SK-N-SH (cell line): ENCODE measurements around the gene SLC35A1. TPM values are rescaled to one million over a fixed set of nuclear protein-coding genes. Genes with fewer than 3 reads are reported as not detected.

ENCODE experiments used
- CTCF ChIA-PET: fragments of 300-600, 350-600 bp; formaldehyde crosslinking; extraction: SDS; loops from one replicate; lab custom pipeline; 2021; lab: Yijun Ruan, JAX
- POLR2A ChIA-PET: fragments of 350-600 bp; sonication (Branson Sonifier 250); formaldehyde crosslinking; extraction: SDS; loops from one replicate; lab custom pipeline; 2020; ENCODE audit warnings: antibody characterized with exemption, inconsistent platforms; lab: Yijun Ruan, JAX
- DNase-seq: peaks from one replicate; pipeline ENCODE4 v3.0.0; 2012
- H2AFZ ChIP-seq: fragments of 200-600 bp; sonication (generic); 2 replicates; pipeline ENCODE4 v1.8.1; 2016; ENCODE audit warnings: antibody characterized with exemption, mild to moderate bottlenecking, low read depth
- H3F3A ChIP-seq: fragments of 200-600 bp; sonication (generic); replicated peaks from 2 replicates; pipeline ENCODE3; 2016; ENCODE audit warnings: antibody characterized with exemption, mild to moderate bottlenecking; ENCODE audit not compliant: insufficient read depth
- H3K27ac ChIP-seq, 2 experiments: fragments of 200-500 bp in 1 of 2; fragments of 200-600 bp in 1 of 2; sonication (Bioruptor generic) in 1 of 2; sonication (generic), shearing (Covaris generic) in 1 of 2; 2 replicates each; pipeline versions ENCODE4 v1.5.1 to v1.6.1; 2014 to 2016; ENCODE audit warnings: low read depth in 2 of 2, inconsistent platforms in 1 of 2, low read length in 1 of 2, mild to moderate bottlenecking in 1 of 2, mixed read lengths in 1 of 2
- H3K27me3 ChIP-seq: fragments of 200-600 bp; sonication (generic), shearing (Covaris generic); 2 replicates; pipeline ENCODE4 v1.6.1; 2016; ENCODE audit warnings: mixed run types; ENCODE audit not compliant: insufficient read depth
- H3K36me3 ChIP-seq, 2 experiments: fragments of 200-500 bp in 1 of 2; fragments of 200-600 bp in 1 of 2; sonication (Bioruptor generic) in 1 of 2; sonication (generic) in 1 of 2; replicated peaks in 1 of 2; 2 replicates each; pipeline versions ENCODE3 to v1.5.1; 2014 to 2016; ENCODE audit warnings: low read length in 1 of 2, mild to moderate bottlenecking in 1 of 2; ENCODE audit not compliant: insufficient read depth in 2 of 2, control insufficient read depth in 1 of 2
- H3K4me1 ChIP-seq, 2 experiments: fragments of 200-500 bp in 1 of 2; fragments of 200-600 bp in 1 of 2; sonication (Bioruptor generic) in 1 of 2; sonication (generic), shearing (Covaris generic) in 1 of 2; 2 replicates each; pipeline versions ENCODE4 v1.5.1 to v1.6.1; 2014 to 2016; ENCODE audit warnings: low read depth in 1 of 2, low read length in 1 of 2, mixed run types in 1 of 2; ENCODE audit not compliant: insufficient read depth in 2 of 2, control insufficient read depth in 1 of 2
- H3K4me2 ChIP-seq: fragments of 200-600 bp; sonication (generic), shearing (Covaris generic); 2 replicates; pipeline ENCODE4 v1.6.1; 2017; ENCODE audit warnings: mixed run types
- H3K4me3 ChIP-seq, 2 experiments: fragments of 200-500 bp in 1 of 2; fragments of 200-600 bp in 1 of 2; sonication (Bioruptor generic) in 1 of 2; sonication (generic), shearing (Covaris generic) in 1 of 2; 2 replicates each; pipeline versions ENCODE4 v1.5.1 to v1.8.1; 2014 to 2016; ENCODE audit warnings: low read depth in 2 of 2, inconsistent platforms in 1 of 2, low read length in 1 of 2, mild to moderate bottlenecking in 1 of 2, mixed read lengths in 1 of 2, moderate library complexity in 1 of 2
- H3K79me2 ChIP-seq: fragments of 200-600 bp; sonication (generic); 2 replicates; pipeline ENCODE4 v1.8.1; 2017; ENCODE audit warnings: mild to moderate bottlenecking; ENCODE audit not compliant: insufficient read depth
- H3K9ac ChIP-seq: fragments of 200-600 bp; sonication (generic); 2 replicates; pipeline ENCODE4 v1.6.1; 2017; ENCODE audit warnings: mixed run types
- H3K9me2 ChIP-seq: fragments of 200-600 bp; sonication (generic); 2 replicates; pipeline ENCODE4 v1.6.1; 2017; ENCODE audit warnings: mixed run types
- H3K9me3 ChIP-seq: fragments of 200-600 bp; sonication (generic); 2 replicates; pipeline ENCODE4 v1.6.1; 2017; ENCODE audit warnings: mixed run types, mild to moderate bottlenecking, moderate library complexity
- H4K20me1 ChIP-seq: fragments of 200-600 bp; sonication (generic); 2 replicates; pipeline ENCODE4 v1.6.1; 2017; ENCODE audit warnings: mild to moderate bottlenecking, mixed run types; ENCODE audit not compliant: insufficient read depth
- CTCF ChIP-seq: fragments of 200-600 bp; sonication (generic); IDR thresholded peaks from 2 replicates; pipeline ENCODE4 v1.6.1; 2017; ENCODE audit warnings: antibody characterized with exemption, mild to moderate bottlenecking, moderate library complexity
- EP300 ChIP-seq, 2 experiments: IDR thresholded peaks; 2 replicates each; pipeline versions ENCODE4 v1.4.0 to v1.6.1; 2012; ENCODE audit warnings: borderline replicate concordance in 1 of 2, low read depth in 1 of 2, low read length in 1 of 2
- EZH2phosphoT487 ChIP-seq: fragments of 200-600 bp; sonication (generic); IDR thresholded peaks from 2 replicates; pipeline ENCODE4 v1.6.1; 2017; ENCODE audit warnings: low read depth, mixed run types, mild to moderate bottlenecking, antibody characterized with exemption, moderate library complexity, borderline replicate concordance
- FOXJ3 ChIP-seq: sonication (generic); formaldehyde crosslinking; IDR thresholded peaks from 2 replicates; pipeline ENCODE4 v1.5.1; 2020; ENCODE audit warnings: mild to moderate bottlenecking, missing genetic modification reagents
- GATA2 ChIP-seq: sonication (generic); formaldehyde crosslinking; IDR thresholded peaks from 2 replicates; pipeline ENCODE4 v1.5.0; 2020; ENCODE audit warnings: mild to moderate bottlenecking, missing genetic modification reagents
- IRF3 ChIP-seq: fragments of 150-350 bp; IDR thresholded peaks from 2 replicates; pipeline ENCODE4 v1.6.1; 2016; ENCODE audit warnings: mild to moderate bottlenecking, low read depth, low read length
- JUND ChIP-seq: IDR thresholded peaks from 2 replicates; pipeline ENCODE4 v1.4.0; 2012
- MEF2A ChIP-seq: IDR thresholded peaks from 2 replicates; pipeline ENCODE4 v1.4.0; 2012; ENCODE audit warnings: low read depth, borderline replicate concordance
- MXI1 ChIP-seq: IDR thresholded peaks from 2 replicates; pipeline ENCODE4 v1.6.1; 2012; ENCODE audit warnings: mild to moderate bottlenecking, low read depth, low read length, improper control_type of control experiment
- NFIC ChIP-seq: IDR thresholded peaks from 2 replicates; pipeline ENCODE4 v1.4.0; 2012; ENCODE audit warnings: borderline replicate concordance
- TAF1 ChIP-seq: IDR thresholded peaks from 2 replicates; pipeline ENCODE4 v1.6.1; 2012; ENCODE audit warnings: low read depth, mild to moderate bottlenecking, low read length, moderate library complexity, borderline replicate concordance
- USF1 ChIP-seq: IDR thresholded peaks from 2 replicates; pipeline ENCODE4 v1.4.0; 2012; ENCODE audit warnings: low read depth, borderline replicate concordance
- ZBTB33 ChIP-seq: IDR thresholded peaks from 2 replicates; pipeline ENCODE4 v1.4.0; 2012; ENCODE audit warnings: low read depth, borderline replicate concordance
- WGBS: methylation state at CpG from one replicate; pipeline ENCODE4 v1.1.6; 2017; ENCODE audit warnings: low lambda C conversion rate; 5-methylcytosine and 5-hydroxymethylcytosine counted together
- polyA plus RNA-seq, 3 experiments: library from polyadenylated mRNA; depleted of rRNA; stranded (reverse); fragments of >200 nt; gene quantifications; 2 replicates each; pipeline ENCODE4 v1.2.3, GENCODE V29; 2012
- small RNA-seq, 7 experiments: library from RNA; depleted of rRNA; stranded (forward); fragments of <200 nt; gene quantifications; one replicate each; pipeline ENCODE3, GENCODE V24; 2012

The SLC35A1 gene
- polyA plus RNA-seq, 1 of the 3 experiments (the other 2 are of a cell fraction), result 9.2 TPM

- H3K4me1 ChIP-seq, result no peaks in the 10 kb centered on the region
- H3F3A ChIP-seq, result no peaks in the 10 kb centered on the region
- H3K9me3 ChIP-seq, result no peaks in the 10 kb centered on the region
- no peaks in the 10 kb centered on the region for H3K9me2 ChIP-seq
- no peak overlapping the region for H2AFZ ChIP-seq
- ChIA-PET CTCF (interaction anchor here (0.6 kb wide), 1 partner anchor 45 kb away, joined by 3 read pairs; no protein-coding TSS in a partner anchor), POLR2A (no interaction called here)
- TF ChIP-seq EZH2phosphoT487 (no peak), JUND (no peak), ZBTB33 (no peak), USF1 (no peak), IRF3 (no peak), GATA2 (CRISPR knock-in tag) (no peak), MXI1 (no peak), EP300 (IDR thresholded peaks at IDR 0.05; ENCODE audit: borderline replicate concordance in 1 of 2, low read depth in 1 of 2, low read length in 1 of 2) (no peak), TAF1 (no peak), CTCF (no peak), NFIC (no peak), FOXJ3 (CRISPR knock-in tag) (no peak), MEF2A (no peak)
- H3K4me3 ChIP-seq, result no peak overlapping the region
- no peak for DNase-seq
- no peaks in the 10 kb centered on the region for H4K20me1 ChIP-seq
- H3K9ac ChIP-seq, result no peak overlapping the region
- no peak overlapping the region for H3K27ac ChIP-seq
- peaks cover 58 to 61% of the 10 kb centered on the region in 2 experiments for H3K36me3 ChIP-seq
- no peaks in the 10 kb centered on the region for H3K27me3 ChIP-seq
- H3K4me2 ChIP-seq, result no peak overlapping the region
- WGBS, result 90% methylated on average over 1 of the region's 1 CpG
- peaks cover 25% of the 10 kb centered on the region for H3K79me2 ChIP-seq
Measured at GRCh38 chr6:87561017-87561416, 88.2 kb downstream of the SLC35A1 start.

Small RNAs within 50 kb of the gene (small RNA-seq; reads per million reads assigned to genes)
- gene AL049697.2, result 0 reads per million in 7 experiments
- gene RNU6-444P, result 0 reads per million in 7 experiments

Other genes starting within 250 kb of the SLC35A1 start
- 1.6 and 3.1 TPM in 2 replicates for gene SMIM8, start 150.4 kb upstream of the SLC35A1 start, polyA plus RNA-seq (2012; rRNA removed)
- not detected in 2 replicates for gene GJB7, start 143.7 kb upstream of the SLC35A1 start, polyA plus RNA-seq (2012; rRNA removed)
- 0.49 and 0.54 TPM in 2 replicates for gene C6orf163, start 128.2 kb upstream of the SLC35A1 start, polyA plus RNA-seq (2012; rRNA removed)
- gene CFAP206, start 65.0 kb upstream of the SLC35A1 start, polyA plus RNA-seq (2012; rRNA removed), result 0.46 and 0.78 TPM in 2 replicates
- gene RARS2, start 117.0 kb downstream of the SLC35A1 start, polyA plus RNA-seq (2012; rRNA removed), result 7.9 and 11.4 TPM in 2 replicates
- 13.3 and 20.1 TPM in 2 replicates for gene ORC3, start 117.2 kb downstream of the SLC35A1 start, polyA plus RNA-seq (2012; rRNA removed)
- gene AKIRIN2, start 229.3 kb downstream of the SLC35A1 start, polyA plus RNA-seq (2012; rRNA removed), result 12.3 and 19.0 TPM in 2 replicates